Caco-2 (cell line): ENCODE results near the gene GBX2. TPM values are rescaled to one million over a fixed set of nuclear protein-coding genes. Genes with fewer than 3 reads are reported as not detected.

Experiments used
- BruUV-seq: library from RNA; stranded (reverse); fragments of 400-500 nt; replicated peaks from 2 replicates; lab custom pipeline; 2021; lab: Mats Ljungman, UMichigan
- CTCF ChIA-PET: fragments of 300-600 bp; sonication (Branson Sonifier 250); formaldehyde crosslinking; loops from one replicate; lab custom pipeline; 2022; ENCODE audit warnings: antibody characterized with exemption; lab: Charles Lee
- POLR2A ChIA-PET: fragments of 300-600 bp; sonication (Branson Sonifier 250); formaldehyde crosslinking; loops from one replicate; lab custom pipeline; 2022; ENCODE audit warnings: antibody characterized with exemption; lab: Charles Lee
- DNase-seq, 2 experiments: peaks; one replicate each; pipeline versions ENCODE4 v3.0.0 to v3.0.0-alpha.2; 2020 to 2022
- H3K27me3 ChIP-seq: replicated peaks from 2 replicates; pipeline ENCODE4 v1.6.0; 2011; ENCODE audit warnings: low read length; ENCODE audit not compliant: control insufficient read depth, insufficient read depth
- H3K36me3 ChIP-seq: 2 replicates; pipeline ENCODE4 v1.5.1; 2011; ENCODE audit warnings: low read length; ENCODE audit not compliant: control insufficient read depth, insufficient read depth
- H3K4me1 ChIP-seq: fragments of 250-450 bp; sonication (Bioruptor Pico); 2 replicates; pipeline ENCODE4 v1.5.1; 2020; ENCODE audit warnings: mild to moderate bottlenecking
- H3K4me3 ChIP-seq: 2 replicates; pipeline ENCODE4 v1.5.1; 2011; ENCODE audit warnings: low read depth, mild to moderate bottlenecking, control low read depth, low read length
- H3K9me3 ChIP-seq: fragments of 250-450 bp; sonication (Bioruptor Pico); 2 replicates; pipeline ENCODE4 v1.5.1; 2020; ENCODE audit warnings: mild to moderate bottlenecking, moderate library complexity
- H3K27ac Mint-ChIP-seq: one replicate; pipeline ENCODE4 v1.8.0; 2022; ENCODE audit warnings: mixed read lengths; ENCODE audit not compliant: unreplicated experiment
- H3K27me3 Mint-ChIP-seq: one replicate; pipeline ENCODE4 v1.8.0; 2022; ENCODE audit warnings: mixed read lengths; ENCODE audit not compliant: insufficient read depth, unreplicated experiment
- H3K36me3 Mint-ChIP-seq: one replicate; pipeline ENCODE4 v1.8.0; 2022; ENCODE audit warnings: mild to moderate bottlenecking, mixed read lengths; ENCODE audit not compliant: insufficient read depth, unreplicated experiment
- H3K4me1 Mint-ChIP-seq: one replicate; pipeline ENCODE4 v1.8.0; 2022; ENCODE audit warnings: low read depth, mixed read lengths; ENCODE audit not compliant: unreplicated experiment
- H3K4me3 Mint-ChIP-seq: one replicate; pipeline ENCODE4 v1.8.0; 2022; ENCODE audit warnings: mild to moderate bottlenecking, moderate library complexity, mixed read lengths; ENCODE audit not compliant: unreplicated experiment
- H3K9me3 Mint-ChIP-seq: one replicate; pipeline ENCODE4 v1.8.0; 2022; ENCODE audit warnings: mixed read lengths; ENCODE audit not compliant: unreplicated experiment
- CTCF ChIP-seq, 2 experiments: fragments of 200-600 bp in 1 of 2; IDR thresholded peaks; 1 replicate in 1 of 2; 2 replicates in 1 of 2; pipeline versions ENCODE4 v1.5.1 to v1.8.0; 2011 to 2022; ENCODE audit warnings: antibody characterized with exemption in 1 of 2, control low read depth in 1 of 2, inconsistent platforms in 1 of 2, low read depth in 1 of 2, low read length in 1 of 2, mild to moderate bottlenecking in 1 of 2, moderate library complexity in 1 of 2; ENCODE audit not compliant: insufficient read depth in 1 of 2, severe bottlenecking in 1 of 2, unreplicated experiment in 1 of 2
- intact Hi-C: fragments of 100-400 bp; cut with micrococcal nuclease; formaldehyde crosslinking; loops from one replicate; pipeline ENCODE4 v1.10.0; 2022; ENCODE audit not compliant: unreplicated experiment
- total RNA-seq: library from RNA; stranded (reverse); gene quantifications from 2 replicates; pipeline ENCODE4 v1.2.3, GENCODE V29; 2022

GBX2 gene
- total RNA-seq, 1 experiment from 2014 or later = 2.1 TPM

GRCh38 chr2:236175548-236176150 is 7.5 kb upstream of the GBX2 start:
- no peaks in the 10 kb centered on the region for H3K27me3 Mint-ChIP-seq
- no peaks in the 10 kb centered on the region for H3K27me3 ChIP-seq
- POLR2A ChIA-PET = no interaction called here

GRCh38 chr2:236173729-236174607 is 5.8 kb upstream of the GBX2 start:
- H3K36me3 ChIP-seq = no peaks in the 10 kb centered on the region
- TF ChIP-seq CTCF (IDR thresholded peaks at IDR 0.05; ENCODE audit: insufficient read depth in 1 of 2, low read depth in 1 of 2, low read length in 1 of 2, severe bottlenecking in 1 of 2, unreplicated experiment in 1 of 2) = no peak
- Mint-ChIP-seq H3K4me3 (peak overlapping the region; percentile 11), H3K27me3 (no peaks in the 10 kb centered on the region), H3K4me1 (no peaks in the 10 kb centered on the region), H3K36me3 (peaks cover 7% of the 10 kb centered on the region), H3K27ac (no peak overlapping the region), H3K9me3 (no peaks in the 10 kb centered on the region)
- H3K9me3 ChIP-seq = no peaks in the 10 kb centered on the region
- H3K4me3 ChIP-seq = no peak overlapping the region
- no peak for DNase-seq
- ChIA-PET POLR2A (no interaction called here), CTCF (no interaction called here)
- BruUV-seq = no TSS peak
- no peaks in the 10 kb centered on the region for H3K27me3 ChIP-seq
- intact Hi-C loops = no loop called here
- H3K4me1 ChIP-seq = 0 out of 2 replicates have a peak, but pooled peaks cover 3% of the 10 kb centered on the region

More at GRCh38 chr2:236175548-236176150, 7.5 kb upstream of the GBX2 start:
- H3K9me3 Mint-ChIP-seq = no peaks in the 10 kb centered on the region
- no peaks in the 10 kb centered on the region for H3K4me1 Mint-ChIP-seq
- no peak overlapping the region for H3K4me3 Mint-ChIP-seq
- no peaks in the 10 kb centered on the region for H3K9me3 ChIP-seq
- peaks cover 7% of the 10 kb centered on the region for H3K36me3 Mint-ChIP-seq
- BruUV-seq = no TSS peak
- no peak overlapping the region for H3K4me3 ChIP-seq
- intact Hi-C loops = no loop called here
- 0 out of 2 replicates have a peak, but pooled peaks cover 3% of the 10 kb centered on the region for H3K4me1 ChIP-seq
- H3K27ac Mint-ChIP-seq = no peak overlapping the region
- no peak for DNase-seq
- CTCF ChIA-PET = no interaction called here
- H3K36me3 ChIP-seq = no peaks in the 10 kb centered on the region
- TF ChIP-seq CTCF (IDR thresholded peaks at IDR 0.05; ENCODE audit: insufficient read depth in 1 of 2, low read depth in 1 of 2, low read length in 1 of 2, severe bottlenecking in 1 of 2, unreplicated experiment in 1 of 2) = no peak

GRCh38 chr2:236173036-236173728 is 5.0 kb upstream of the GBX2 start:
- DNase-seq = no peak
- ChIA-PET POLR2A (no interaction called here), CTCF (no interaction called here)
- Histone ChIP-seq H3K27me3 (no peaks in the 10 kb centered on the region), H3K4me3 (no peak overlapping the region), H3K36me3 (no peaks in the 10 kb centered on the region), H3K9me3 (no peaks in the 10 kb centered on the region), H3K4me1 (0 out of 2 replicates have a peak, but pooled peaks cover 3% of the 10 kb centered on the region)
- no peaks in the 10 kb centered on the region for H3K4me1 Mint-ChIP-seq
- H3K27me3 Mint-ChIP-seq = no peaks in the 10 kb centered on the region
- no peak overlapping the region for H3K27ac Mint-ChIP-seq
- no peaks in the 10 kb centered on the region for H3K9me3 Mint-ChIP-seq
- BruUV-seq = no TSS peak
- intact Hi-C loops = no loop called here
- no peak for TF ChIP-seq CTCF (IDR thresholded peaks at IDR 0.05; ENCODE audit: insufficient read depth in 1 of 2, low read depth in 1 of 2, low read length in 1 of 2, severe bottlenecking in 1 of 2, unreplicated experiment in 1 of 2)
- H3K4me3 Mint-ChIP-seq = peak overlapping the region; percentile 27
- peaks cover 9% of the 10 kb centered on the region for H3K36me3 Mint-ChIP-seq
